HepG2 (cell line): Measurements from ENCODE around the gene NUP153. TPM values are rescaled to one million over a fixed set of nuclear protein-coding genes. Genes with fewer than 3 reads are reported as not detected.

Experiments used
- ATAC-seq: fragments of 200-7000 bp; cut with Tn5 transposase; 3 replicates; pipeline ENCODE4 v1.9.1; 2020; ENCODE audit warnings: mild to moderate bottlenecking, moderate library complexity
- BruUV-seq: library from RNA; stranded (reverse); fragments of 400-500 nt; replicated peaks from 2 replicates; lab custom pipeline; 2021; lab: Mats Ljungman, UMichigan
- CTCF ChIA-PET: fragments of 300-600 bp; formaldehyde crosslinking; extraction: SDS; loops from one replicate; lab custom pipeline; 2021; ENCODE audit warnings: low total read pairs, inconsistent platforms, low intra/inter-chr PET ratio; lab: Yijun Ruan, JAX
- POLR2A ChIA-PET: fragments of 350-600 bp; sonication (Branson Sonifier 250); formaldehyde crosslinking; loops from one replicate; lab custom pipeline; 2020; ENCODE audit warnings: antibody characterized with exemption, inconsistent platforms; lab: Yijun Ruan, JAX
- DNase-seq: peaks from one replicate; pipeline ENCODE4 v3.0.0-alpha.2; 2015; ENCODE audit warnings: low spot score
- FAIRE-seq: peaks from 3 replicates; lab custom pipeline; 2011; peaks lifted over from hg19 to GRCh38; lab: Jason Lieb, UNC
- H2AFZ ChIP-seq: one replicate; pipeline ENCODE4 v1.6.1; 2011; ENCODE audit warnings: low read length, inconsistent platforms
- H3K27ac ChIP-seq: fragments of 300-600 bp; 3 replicates; pipeline ENCODE4 v1.8.0; 2011; ENCODE audit warnings: mixed run types, mild to moderate bottlenecking, mixed read lengths, low read length, inconsistent platforms; ENCODE audit not compliant: insufficient read depth; ENCODE audit errors: extremely low read length
- H3K27me3 ChIP-seq, 2 experiments: fragments of 200-600 bp in 1 of 2; 2 replicates in 1 of 2; 3 replicates in 1 of 2; pipeline versions ENCODE4 v1.6.0 to v1.8.0; 2011; ENCODE audit warnings: low read length in 2 of 2, mild to moderate bottlenecking in 2 of 2, moderate library complexity in 2 of 2, inconsistent platforms in 1 of 2; ENCODE audit not compliant: insufficient read depth in 2 of 2, control insufficient read depth in 1 of 2
- H3K36me3 ChIP-seq, 2 experiments: fragments of 200-600 bp in 1 of 2; replicated peaks in 1 of 2; 2 replicates in 1 of 2; 3 replicates in 1 of 2; pipeline versions ENCODE4 v1.5.1 to v1.8.0; 2011; ENCODE audit warnings: low read length in 2 of 2, inconsistent platforms in 1 of 2; ENCODE audit not compliant: insufficient read depth in 2 of 2, control insufficient read depth in 1 of 2
- H3K4me1 ChIP-seq: 2 replicates; pipeline ENCODE4 v1.5.1; 2012; ENCODE audit warnings: low read length, inconsistent platforms; ENCODE audit not compliant: insufficient read depth
- H3K4me2 ChIP-seq: 2 replicates; pipeline ENCODE4 v1.6.0; 2011; ENCODE audit warnings: low read depth, low read length, inconsistent platforms
- H3K4me3 ChIP-seq, 3 experiments: fragments of 200-600 bp in 1 of 3; sonication (generic), shearing (Covaris generic) in 1 of 3; replicated peaks in 1 of 3; 2 replicates each; pipeline ENCODE4 v1.5.1; 2011 to 2016; ENCODE audit warnings: low read length in 3 of 3, inconsistent platforms in 2 of 3, low read depth in 2 of 3, mild to moderate bottlenecking in 2 of 3, control low read depth in 1 of 3, mixed read lengths in 1 of 3; ENCODE audit not compliant: insufficient read depth in 1 of 3
- H3K79me2 ChIP-seq: one replicate; pipeline ENCODE4 v1.6.1; 2011; ENCODE audit warnings: low read length, inconsistent platforms; ENCODE audit not compliant: insufficient read depth
- H3K9ac ChIP-seq: 2 replicates; pipeline ENCODE4 v1.6.0; 2011; ENCODE audit warnings: mild to moderate bottlenecking, low read depth, low read length, inconsistent platforms; ENCODE audit not compliant: insufficient read depth
- H3K9me3 ChIP-seq: 2 replicates; pipeline ENCODE4 v1.5.1; 2012; ENCODE audit warnings: mild to moderate bottlenecking, low read length
- H4K20me1 ChIP-seq: 2 replicates; pipeline ENCODE4 v1.6.0; 2011; ENCODE audit warnings: inconsistent platforms, mild to moderate bottlenecking, low read length, moderate library complexity; ENCODE audit not compliant: insufficient read depth
- ELK4 ChIP-seq: sonication (generic); formaldehyde crosslinking; IDR thresholded peaks from 2 replicates; pipeline ENCODE4 v1.9.0; 2021; ENCODE audit warnings: missing genetic modification reagents, borderline replicate concordance
- TOPORS ChIP-seq: sonication (generic); formaldehyde crosslinking; IDR thresholded peaks from 2 replicates; pipeline ENCODE4 v1.8.0; 2023; ENCODE audit warnings: mild to moderate bottlenecking, missing genetic modification reagents
- ZBTB39 ChIP-seq: sonication (generic); formaldehyde crosslinking; IDR thresholded peaks from 2 replicates; pipeline ENCODE4 v1.5.0; 2020; ENCODE audit warnings: missing genetic modification reagents
- ZFP36 ChIP-seq: fragments of 150-350 bp; IDR thresholded peaks from 2 replicates; pipeline ENCODE4 v1.6.1; 2018; ENCODE audit warnings: borderline replicate concordance, low read length, low read depth; ENCODE audit not compliant: partially characterized antibody
- ZFY ChIP-seq: sonication (generic); formaldehyde crosslinking; IDR thresholded peaks from 2 replicates; pipeline ENCODE4 v1.4.0; 2020; ENCODE audit warnings: missing genetic modification reagents
- ZNF724P ChIP-seq: sonication (generic); formaldehyde crosslinking; IDR thresholded peaks from 2 replicates; pipeline ENCODE4 v1.8.0; 2022; ENCODE audit warnings: missing genetic modification reagents, borderline replicate concordance
- WGBS: methylation state at CpG from one replicate; pipeline ENCODE4 v1.1.6; 2017; ENCODE audit warnings: low lambda C conversion rate; 5-methylcytosine and 5-hydroxymethylcytosine counted together
- in situ Hi-C: cut with HindIII; loops from 2 replicates; pipeline ENCODE4 v1.10.0; 2017; ENCODE audit warnings: low pct_unique_long_range_greater_than_20kb; ENCODE audit not compliant: extremely low pct_ligation_motif_present
- intact Hi-C: fragments of 100-400 bp; cut with micrococcal nuclease; formaldehyde crosslinking; loops from one replicate; pipeline ENCODE4 v1.10.0; 2022; ENCODE audit not compliant: unreplicated experiment
- polyA plus RNA-seq, 8 experiments: library from polyadenylated mRNA; depleted of rRNA in 3 of 8; stranded (reverse) in 7 of 8; unstranded in 1 of 8; fragments of >200 nt; fragmentation: Illumina TruSeq in 4 of 8; extraction: Trizol in 4 of 8; gene quantifications; 2 replicates each; pipeline versions ENCODE4 v1.2.1 to v1.2.3, GENCODE V29; 2011 to 2016; ENCODE audit warnings: low read depth in 4 of 8, missing spikeins in 1 of 8, mixed read lengths in 1 of 8; ENCODE audit not compliant: insufficient read depth in 1 of 8
- small RNA-seq, 3 experiments: library from RNA; depleted of rRNA; stranded (forward); fragments of <200 nt; gene quantifications; one replicate each; pipeline ENCODE3, GENCODE V24; 2012; ENCODE audit warnings: low read depth in 2 of 3, low replicate concordance in 1 of 3; ENCODE audit not compliant: insufficient read length in 3 of 3, insufficient read depth in 2 of 3
- total RNA-seq, 5 experiments: library from RNA; depleted of rRNA; stranded (reverse); fragments of >200 nt; fragmentation: Illumina TruSeq; extraction: Trizol; gene quantifications; 2 replicates each; pipeline ENCODE4 v1.2.3, GENCODE V29; 2016; ENCODE audit warnings: low read depth in 1 of 5

The NUP153 gene
- total and polyA plus RNA-seq, 2 of the 13 experiments (the other 11 are each of a cell fraction or from before 2014, with no cell fraction given) = 29.8 to 55.2 TPM

DNA sequence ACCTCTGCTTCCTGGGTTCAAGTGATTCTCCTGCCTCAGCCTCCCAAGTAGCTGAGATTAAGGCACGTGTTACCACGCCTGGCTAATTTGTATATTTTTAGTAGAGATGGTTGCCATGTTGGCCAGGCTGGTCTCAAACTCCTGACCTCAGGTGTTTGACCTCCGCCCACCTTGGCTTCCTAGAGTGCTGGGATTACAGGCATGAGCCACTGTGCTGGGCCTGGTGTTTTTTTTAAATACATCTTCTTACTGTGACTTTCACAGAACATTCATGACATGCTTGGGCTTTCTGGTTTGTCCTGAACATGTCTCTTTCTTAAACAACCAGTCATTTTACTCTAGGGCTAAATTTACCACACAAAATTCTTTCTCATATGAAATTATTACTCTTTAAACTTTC lies 141.3 kb downstream of the NUP153 start:
- Histone ChIP-seq H3K79me2 (no peaks in the 10 kb centered on the region), H3K4me1 (peaks cover 6% of the 10 kb centered on the region), H3K4me2 (no peak overlapping the region)
- ATAC-seq = no peak
- intact Hi-C loops = no loop called here
- FAIRE-seq = no peak
- TF ChIP-seq ZBTB39 (CRISPR knock-in tag) = no peak
- TF ChIP-seq TOPORS (CRISPR knock-in tag) = 0 out of 2 replicates have a peak, but pooled peaks have one; percentile 34
- TF ChIP-seq ZFY (CRISPR knock-in tag) = no peak
- TF ChIP-seq ZFP36 = peak; percentile 72
- TF ChIP-seq ZNF724P = peak; percentile 100
- no peak for TF ChIP-seq ELK4 (CRISPR knock-in tag)
- TF ChIP-seq, all 625 proteins: peak for 3
- no peak overlapping the region for H2AFZ ChIP-seq
- 61% methylated on average over 3 of the region's 3 CpGs for WGBS
- ChIA-PET CTCF (no interaction called here), POLR2A (no interaction called here)
- H3K27ac ChIP-seq = no peak overlapping the region
- H4K20me1 ChIP-seq = no peaks in the 10 kb centered on the region
- no TSS peak for BruUV-seq
- 0 out of 5 replicates have a peak, but pooled peaks cover 0 to 6% of the 10 kb centered on the region in 2 experiments for H3K27me3 ChIP-seq
- in situ Hi-C loops = no loop called here
- H3K36me3 ChIP-seq = no peaks in the 10 kb centered on the region
- DNase-seq = no peak
- no peak overlapping the region for H3K9ac ChIP-seq
- no peak overlapping the region for H3K4me3 ChIP-seq
- peaks cover 37% of the 10 kb centered on the region for H3K9me3 ChIP-seq

Small RNA genes within 50 kb of the gene (small RNA-seq; reads per million reads assigned to genes)
- 0 reads per million in 3 experiments for gene RF00019
- 0 to 1.9 (median 0) reads per million in 3 experiments for gene RNA5SP204
- 0 reads per million in 3 experiments for gene RNU6-190P
- gene SUMO2P13 = 0 reads per million in 3 experiments

Other genes starting within 250 kb of the NUP153 start
- gene FAM8A1, start 106.6 kb downstream of the NUP153 start, total RNA-seq (2016; rRNA removed; fragmentation: Illumina TruSeq; extraction: Trizol) = 30.5 and 30.6 TPM in 2 replicates
- gene FAM8A1, start 106.6 kb downstream of the NUP153 start, polyA plus RNA-seq (2011; rRNA removed) = 26.8 and 34.3 TPM in 2 replicates